ENCODE results near the gene CRYGB.

DNA sequence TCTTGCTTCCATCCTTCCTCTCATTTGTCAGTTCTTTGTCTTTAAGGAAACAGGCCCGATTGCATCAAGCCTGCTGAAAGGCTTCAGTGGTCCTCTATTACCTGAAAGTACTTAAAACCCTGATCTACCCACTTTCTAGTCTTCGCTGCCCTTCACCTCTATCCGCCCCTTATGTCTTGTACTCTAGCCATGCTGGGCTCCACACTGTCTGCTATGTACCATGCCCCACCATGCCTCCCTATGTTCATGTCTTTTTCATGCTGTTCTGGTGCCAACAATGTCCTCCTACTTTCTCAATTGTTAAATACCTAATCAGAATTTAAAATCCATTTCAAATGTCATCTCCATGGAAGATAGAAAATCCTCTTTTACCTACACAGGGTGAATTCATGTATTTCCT is 49.9 kb downstream of the CRYGB start:
- TF ChIP-seq FOXM1 (IDR thresholded peaks at IDR 0.05; ENCODE audit: borderline replicate concordance) (no peak), FOXK2 (IDR thresholded peaks at IDR 0.05) (no peak), SP1 (IDR thresholded peaks at IDR 0.05) (no peak), ELF4 (IDR thresholded peaks at IDR 0.05) (no peak), SUZ12 (IDR thresholded peaks at IDR 0.05) (no peak), ARNT (IDR thresholded peaks at IDR 0.05) (no peak), ZNF384 (IDR thresholded peaks at IDR 0.05) (no peak), NFRKB (IDR thresholded peaks at IDR 0.05) (no peak), HDGF (IDR thresholded peaks at IDR 0.05; ENCODE audit: borderline replicate concordance) (no peak), BHLHE40 (IDR thresholded peaks at IDR 0.05; ENCODE audit: borderline replicate concordance) (no peak), CTBP1 (IDR thresholded peaks at IDR 0.05; ENCODE audit: borderline replicate concordance) (no peak)
- TF ChIP-seq, protein P1, sequence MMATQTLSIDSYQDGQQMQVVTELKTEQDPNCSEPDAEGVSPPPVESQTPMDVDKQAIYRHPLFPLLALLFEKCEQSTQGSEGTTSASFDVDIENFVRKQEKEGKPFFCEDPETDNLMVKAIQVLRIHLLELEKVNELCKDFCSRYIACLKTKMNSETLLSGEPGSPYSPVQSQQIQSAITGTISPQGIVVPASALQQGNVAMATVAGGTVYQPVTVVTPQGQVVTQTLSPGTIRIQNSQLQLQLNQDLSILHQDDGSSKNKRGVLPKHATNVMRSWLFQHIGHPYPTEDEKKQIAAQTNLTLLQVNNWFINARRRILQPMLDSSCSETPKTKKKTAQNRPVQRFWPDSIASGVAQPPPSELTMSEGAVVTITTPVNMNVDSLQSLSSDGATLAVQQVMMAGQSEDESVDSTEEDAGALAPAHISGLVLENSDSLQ (IDR thresholded peaks at IDR 0.05) = no peak

Measured in HEK293T (cell line).